H9 (cell line): ENCODE results near the gene KMT2C. TPM values are rescaled to one million over a fixed set of nuclear protein-coding genes. Genes with fewer than 3 reads are reported as not detected.

Source experiments
- DNase-seq: peaks from one replicate; pipeline ENCODE4 v3.0.0-alpha.2; 2017
- H2AFZ ChIP-seq: one replicate; pipeline ENCODE4 v1.6.1; 2013; ENCODE audit warnings: mild to moderate bottlenecking, low read length, control low read depth, moderate library complexity
- H2AK5ac ChIP-seq: 2 replicates; pipeline ENCODE4 v1.6.1; 2013; ENCODE audit warnings: low read length, control low read depth, mixed read lengths; ENCODE audit not compliant: insufficient read length
- H2BK120ac ChIP-seq: one replicate; pipeline ENCODE4 v1.6.1; 2013; ENCODE audit warnings: low read depth, mild to moderate bottlenecking, low read length, control low read depth, inconsistent platforms; ENCODE audit not compliant: poor library complexity, severe bottlenecking
- H2BK12ac ChIP-seq: 2 replicates; pipeline ENCODE4 v1.6.1; 2013; ENCODE audit warnings: low read length, control low read depth, mixed read lengths, low read depth; ENCODE audit not compliant: insufficient read length
- H2BK15ac ChIP-seq: 2 replicates; pipeline ENCODE4 v1.6.1; 2013; ENCODE audit warnings: low read depth, low read length, control low read depth
- H2BK20ac ChIP-seq: one replicate; pipeline ENCODE4 v1.6.1; 2013; ENCODE audit warnings: low read depth, mild to moderate bottlenecking, low read length, control low read depth, inconsistent platforms; ENCODE audit not compliant: poor library complexity, severe bottlenecking
- H2BK5ac ChIP-seq: 2 replicates; pipeline ENCODE4 v1.6.1; 2013; ENCODE audit warnings: low read length, control low read depth, mixed read lengths; ENCODE audit not compliant: insufficient read length
- H3K14ac ChIP-seq: 2 replicates; pipeline ENCODE4 v1.6.1; 2013; ENCODE audit warnings: low read length, control low read depth; ENCODE audit not compliant: insufficient read depth
- H3K18ac ChIP-seq: 2 replicates; pipeline ENCODE4 v1.6.1; 2013; ENCODE audit warnings: low read depth, mild to moderate bottlenecking, mixed read lengths, low read length, control low read depth; ENCODE audit not compliant: insufficient read length
- H3K23ac ChIP-seq: 2 replicates; pipeline ENCODE4 v1.6.1; 2013; ENCODE audit warnings: low read length, control low read depth, mixed read lengths, low read depth; ENCODE audit not compliant: insufficient read length
- H3K23me2 ChIP-seq: 2 replicates; pipeline ENCODE4 v1.6.1; 2013; ENCODE audit warnings: low read depth, mild to moderate bottlenecking, mixed read lengths, low read length, control low read depth; ENCODE audit not compliant: insufficient read length, poor library complexity, severe bottlenecking
- H3K27ac ChIP-seq: 2 replicates; pipeline ENCODE4 v1.5.1; 2013; ENCODE audit warnings: low read length, control low read depth, mixed read lengths, low read depth; ENCODE audit not compliant: insufficient read length
- H3K27me3 ChIP-seq: 2 replicates; pipeline ENCODE4 v1.6.1; 2013; ENCODE audit warnings: low read length, control low read depth, inconsistent platforms; ENCODE audit not compliant: insufficient read depth
- H3K4ac ChIP-seq: 2 replicates; pipeline ENCODE4 v1.6.1; 2013; ENCODE audit warnings: low read depth, mild to moderate bottlenecking, control low read depth, inconsistent platforms, low read length, moderate library complexity
- H3K4me1 ChIP-seq: 2 replicates; pipeline ENCODE4 v1.6.1; 2013; ENCODE audit warnings: low read length, control low read depth, inconsistent platforms; ENCODE audit not compliant: insufficient read depth
- H3K4me2 ChIP-seq: 2 replicates; pipeline ENCODE4 v1.6.1; 2013; ENCODE audit warnings: low read length, control low read depth, mixed read lengths; ENCODE audit not compliant: insufficient read length, insufficient read depth
- H3K56ac ChIP-seq: 2 replicates; pipeline ENCODE4 v1.6.1; 2013; ENCODE audit warnings: low read depth, mild to moderate bottlenecking, mixed read lengths, low read length, control low read depth; ENCODE audit not compliant: insufficient read length
- H3K79me1 ChIP-seq: 2 replicates; pipeline ENCODE4 v1.6.1; 2013; ENCODE audit warnings: low read depth, mild to moderate bottlenecking, moderate library complexity, low read length, control low read depth, inconsistent platforms; ENCODE audit not compliant: insufficient read depth, poor library complexity, severe bottlenecking
- H3K79me2 ChIP-seq: 2 replicates; pipeline ENCODE4 v1.6.1; 2013; ENCODE audit warnings: low read length, control low read depth, inconsistent platforms; ENCODE audit not compliant: insufficient read depth
- H3K9ac ChIP-seq: 2 replicates; pipeline ENCODE4 v1.6.1; 2013; ENCODE audit warnings: low read length, control low read depth, mixed read lengths; ENCODE audit not compliant: insufficient read length; ENCODE audit errors: extremely low read depth
- H3K9me3 ChIP-seq: one replicate; pipeline ENCODE4 v1.6.1; 2013; ENCODE audit warnings: low read depth, low read length, inconsistent platforms; ENCODE audit not compliant: control insufficient read depth
- H3T11ph ChIP-seq: one replicate; pipeline ENCODE4 v1.6.1; 2013; ENCODE audit warnings: mild to moderate bottlenecking, low read length, control low read depth, inconsistent platforms
- H4K20me1 ChIP-seq: one replicate; pipeline ENCODE4 v1.6.1; 2013; ENCODE audit not compliant: control insufficient read depth, insufficient read length, insufficient read depth
- H4K5ac ChIP-seq: 2 replicates; pipeline ENCODE4 v1.6.1; 2013; ENCODE audit warnings: low read depth, mild to moderate bottlenecking, mixed read lengths, low read length, control low read depth; ENCODE audit not compliant: insufficient read length
- H4K8ac ChIP-seq: replicated peaks from 2 replicates; pipeline ENCODE4 v1.6.1; 2013; ENCODE audit warnings: low read length, control low read depth, mixed read lengths, low read depth; ENCODE audit not compliant: insufficient read length
- H4K91ac ChIP-seq: 2 replicates; pipeline ENCODE4 v1.6.1; 2013; ENCODE audit warnings: low read depth, mild to moderate bottlenecking, moderate library complexity, mixed read lengths, low read length, control low read depth; ENCODE audit not compliant: insufficient read length
- H3K27ac Mint-ChIP-seq, 3 experiments: 2 replicates in 2 of 3; 3 replicates in 1 of 3; pipeline ENCODE4 v1.8.0; 2020 to 2021; ENCODE audit warnings: mixed read lengths in 3 of 3, mild to moderate bottlenecking in 1 of 3, moderate library complexity in 1 of 3
- H3K27me3 Mint-ChIP-seq: 2 replicates; pipeline ENCODE4 v1.8.0; 2021; ENCODE audit warnings: low read depth, mild to moderate bottlenecking, moderate library complexity, mixed read lengths
- H3K36me3 Mint-ChIP-seq, 3 experiments: 2 replicates in 2 of 3; 3 replicates in 1 of 3; pipeline ENCODE4 v1.8.0; 2020 to 2021; ENCODE audit warnings: low read depth in 3 of 3, mixed read lengths in 3 of 3; ENCODE audit not compliant: insufficient read depth in 1 of 3
- H3K4me1 Mint-ChIP-seq, 2 experiments: 2 replicates each; pipeline ENCODE4 v1.8.0; 2020; ENCODE audit warnings: mixed read lengths in 2 of 2
- H3K4me3 Mint-ChIP-seq, 2 experiments: 2 replicates in 1 of 2; 3 replicates in 1 of 2; pipeline ENCODE4 v1.8.0; 2020 to 2021; ENCODE audit warnings: mild to moderate bottlenecking in 2 of 2, mixed read lengths in 2 of 2, moderate library complexity in 1 of 2
- H3K9me3 Mint-ChIP-seq, 2 experiments: 2 replicates in 1 of 2; 3 replicates in 1 of 2; pipeline ENCODE4 v1.8.0; 2020; ENCODE audit warnings: mild to moderate bottlenecking in 2 of 2, mixed read lengths in 2 of 2, moderate library complexity in 1 of 2
- CTCF ChIP-seq: fragments of 200-600 bp; sonication (generic); conservative IDR thresholded peaks from 3 replicates; pipeline ENCODE4 v1.8.0; 2021; ENCODE audit warnings: antibody characterized with exemption, mild to moderate bottlenecking
- WGBS: extraction: QIAGEN DNeasy Blood & Tissue Kit; methylation state at CpG from one replicate; pipeline ENCODE4 v1.1.7; 2013; ENCODE audit warnings: missing lambda C conversion rate, low lambda C conversion rate, mixed read lengths; ENCODE audit not compliant: insufficient read length; ENCODE audit errors: extremely low coverage; 5-methylcytosine and 5-hydroxymethylcytosine counted together
- total RNA-seq: library from RNA; stranded (reverse); gene quantifications from 2 replicates; pipeline ENCODE4 v1.2.1, GENCODE V29; 2021

KMT2C gene
- total RNA-seq, 1 experiment from 2014 or later, result 32.2 TPM

GRCh38 chr7:152202056-152202455 is 233.7 kb downstream of the KMT2C start:
- H3K4me1 Mint-ChIP-seq, result no peaks in the 10 kb centered on the region
- Histone ChIP-seq H2BK120ac (no peak overlapping the region), H3K18ac (no peak overlapping the region), H4K8ac (no peak overlapping the region), H3K23me2 (no peaks in the 10 kb centered on the region), H3K79me2 (no peaks in the 10 kb centered on the region), H3K9ac (no peak overlapping the region), H4K20me1 (no peaks in the 10 kb centered on the region), H2BK12ac (no peak overlapping the region), H3K79me1 (no peaks in the 10 kb centered on the region), H4K91ac (no peak overlapping the region), H3K9me3 (no peaks in the 10 kb centered on the region), H3T11ph (no peak overlapping the region), H3K4me1 (no peaks in the 10 kb centered on the region), H3K27ac (no peak overlapping the region), H2BK15ac (no peak overlapping the region), H4K5ac (no peak overlapping the region), H2BK5ac (no peak overlapping the region), H3K14ac (no peak overlapping the region), H2BK20ac (no peak overlapping the region), H3K23ac (no peak overlapping the region), H2AFZ (no peak overlapping the region), H3K27me3 (no peaks in the 10 kb centered on the region), H2AK5ac (no peak overlapping the region), H3K4ac (no peak overlapping the region), H3K4me2 (no peak overlapping the region), H3K56ac (no peak overlapping the region)
- H3K27me3 Mint-ChIP-seq, result no peaks in the 10 kb centered on the region
- peaks cover 0 to 18% (median 10%) of the 10 kb centered on the region in 3 experiments; a peak in 4 of 7 replicates for H3K36me3 Mint-ChIP-seq
- H3K27ac Mint-ChIP-seq, result no peak overlapping the region; a peak in 1 of 7 replicates
- no peak overlapping the region for H3K4me3 Mint-ChIP-seq
- no peak for TF ChIP-seq CTCF
- DNase-seq, result no peak
- no CpG with 5 or more reads among the region's 3 CpGs for WGBS
- H3K9me3 Mint-ChIP-seq, result no peaks in the 10 kb centered on the region
